Measurements from ENCODE around the gene FMNL3. TPM values are rescaled to one million over a fixed set of nuclear protein-coding genes. Genes with fewer than 3 reads are reported as not detected.

Gene FMNL3
- total and polyA plus RNA-seq, 2 of the 8 experiments (the other 6 are each of a cell fraction or from before 2014, with no cell fraction given) = 8.6 to 29.0 TPM

DNA sequence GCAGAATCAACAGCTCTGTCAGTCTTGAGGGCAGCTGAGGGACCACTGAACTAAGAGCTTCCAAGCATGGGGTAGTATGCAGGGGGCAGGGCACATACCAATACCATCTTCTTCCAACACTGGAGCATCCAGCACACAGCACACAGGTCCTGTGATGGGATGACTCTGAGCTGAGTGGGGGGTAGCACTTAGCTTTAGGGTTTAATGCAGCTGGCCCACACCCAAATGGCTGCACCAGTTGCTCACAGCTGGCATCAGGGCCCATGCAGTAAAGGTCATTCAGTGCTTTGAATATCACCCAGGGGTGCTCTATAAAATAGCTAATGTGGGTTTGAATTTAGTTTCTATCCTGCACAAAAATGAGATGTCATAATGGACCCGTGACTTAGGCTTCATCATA is 103.5 kb downstream of the FMNL3 start (continued):
- no peak for TF ChIP-seq KDM1A (IDR thresholded peaks at IDR 0.05; ENCODE audit: borderline replicate concordance, low read length)
- no peak for TF ChIP-seq TCF12 (IDR thresholded peaks at IDR 0.05; ENCODE audit: low read depth, low read length)
- TF ChIP-seq, protein P1, sequence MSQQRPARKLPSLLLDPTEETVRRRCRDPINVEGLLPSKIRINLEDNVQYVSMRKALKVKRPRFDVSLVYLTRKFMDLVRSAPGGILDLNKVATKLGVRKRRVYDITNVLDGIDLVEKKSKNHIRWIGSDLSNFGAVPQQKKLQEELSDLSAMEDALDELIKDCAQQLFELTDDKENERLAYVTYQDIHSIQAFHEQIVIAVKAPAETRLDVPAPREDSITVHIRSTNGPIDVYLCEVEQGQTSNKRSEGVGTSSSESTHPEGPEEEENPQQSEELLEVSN (IDR thresholded peaks at IDR 0.05) = no peak
- no peak for TF ChIP-seq EZH2 (IDR thresholded peaks at IDR 0.05; ENCODE audit: low read depth, low read length, severe bottlenecking)
- no peak for TF ChIP-seq SAP30 (IDR thresholded peaks at IDR 0.05; ENCODE audit: insufficient read depth, insufficient replicate concordance, low read length)
- TF ChIP-seq CHD1 (IDR thresholded peaks at IDR 0.05; ENCODE audit: low read depth, low read length) = no peak

All from H1 (cell line).